Prostate gland (tissue), 2 donors: Measurements from ENCODE around the gene TIMP4.

Experiments
- CTCF ChIP-seq, 4 experiments: fragments of 200-600 bp in 2 of 4; fragments of 450-650 bp in 2 of 4; sonication (generic) in 2 of 4; IDR thresholded peaks; 1 replicate in 3 of 4; 2 replicates in 1 of 4; pipeline ENCODE4 v1.5.1; 2016 to 2019; ENCODE audit warnings: antibody characterized with exemption in 4 of 4, mild to moderate bottlenecking in 2 of 4, moderate library complexity in 2 of 4
- POLR2A ChIP-seq: fragments of 450-650 bp; IDR thresholded peaks from one replicate; pipeline ENCODE4 v1.6.1; 2016; ENCODE audit warnings: antibody characterized with exemption, mild to moderate bottlenecking
- POLR2AphosphoS5 ChIP-seq: sonication (generic); formaldehyde crosslinking; IDR thresholded peaks from one replicate; pipeline ENCODE4 v1.6.1; 2017; ENCODE audit warnings: antibody characterized with exemption

- no peak for TF ChIP-seq POLR2AphosphoS5
- TF ChIP-seq CTCF (IDR thresholded peaks at IDR 0.05) = no peak
- TF ChIP-seq POLR2A = no peak
Observed at GRCh38 chr3:12155828-12156227, 2.9 kb downstream of the TIMP4 start.
